Measurements from ENCODE around the gene CFAP20DC.
"Not testable (repeated sequence)": the region's sequence is repeated elsewhere in the genome, so short reads cannot be mapped to it uniquely, and the experiment has no call there.

The CFAP20DC gene

DNA sequence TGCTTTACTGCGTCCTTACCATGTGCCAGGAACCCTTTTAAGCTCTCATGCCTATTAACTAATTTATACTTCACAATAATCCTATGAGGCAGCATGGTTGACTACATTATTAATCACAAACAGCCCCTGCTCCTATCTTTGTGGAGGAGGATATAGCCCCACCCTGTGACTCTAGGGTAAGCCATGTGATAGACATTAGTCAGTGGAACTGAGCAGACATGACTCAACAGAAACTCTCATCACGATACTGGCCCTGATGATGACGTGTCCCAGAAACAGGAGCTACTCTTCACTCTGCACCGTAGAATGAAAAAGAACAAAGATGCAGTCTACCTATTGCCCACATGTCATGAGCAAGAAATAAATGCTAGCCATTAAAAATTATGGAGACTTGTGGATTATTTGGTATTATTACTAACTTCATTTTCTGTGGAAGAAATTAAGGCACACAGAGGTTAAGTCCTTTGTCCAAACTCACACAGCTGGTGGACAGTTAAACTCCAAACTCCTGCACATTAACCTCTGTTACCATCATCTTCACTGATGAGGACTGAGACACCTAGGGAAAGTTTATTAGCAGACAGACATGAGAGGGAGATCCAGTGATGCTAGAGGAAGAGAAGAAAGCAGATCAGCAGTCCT, 51.2 kb downstream of the CFAP20DC start:
- no peak overlapping the region for H3K27ac Mint-ChIP-seq
- ATAC-seq (peak; percentile 99), DNase-seq (ENCODE audit: low spot score in 2 of 2) (no peak)
- H3K4me1 Mint-ChIP-seq = peaks cover 7% of the 10 kb centered on the region
- no peak overlapping the region for H3K4me3 Mint-ChIP-seq
- no peaks in the 10 kb centered on the region for H3K9me3 Mint-ChIP-seq
- no peaks in the 10 kb centered on the region for H3K36me3 Mint-ChIP-seq

- Mint-ChIP-seq H3K36me3 (no peaks in the 10 kb centered on the region), H3K27ac (no peak overlapping the region), H3K9me3 (no peaks in the 10 kb centered on the region), H3K4me1 (peaks cover 7% of the 10 kb centered on the region), H3K4me3 (no peak overlapping the region)
- DNase-seq (ENCODE audit: low spot score in 2 of 2) (no peak), ATAC-seq (no peak)
Measured at GRCh38 chr3:58996730-58997129, 53.1 kb downstream of the CFAP20DC start.

GRCh38 chr3:58994746-58995330, 55.0 kb downstream of the CFAP20DC start:
- ATAC-seq (no peak), DNase-seq (ENCODE audit: low spot score in 2 of 2) (no peak)
- Mint-ChIP-seq H3K36me3 (no peaks in the 10 kb centered on the region), H3K27ac (no peak overlapping the region), H3K4me3 (no peak overlapping the region), H3K4me1 (peaks cover 7% of the 10 kb centered on the region), H3K9me3 (no peaks in the 10 kb centered on the region)

- no peaks in the 10 kb centered on the region for H3K36me3 Mint-ChIP-seq
Measured at GRCh38 chr3:58993547-58993946, 56.3 kb downstream of the CFAP20DC start.

DNA sequence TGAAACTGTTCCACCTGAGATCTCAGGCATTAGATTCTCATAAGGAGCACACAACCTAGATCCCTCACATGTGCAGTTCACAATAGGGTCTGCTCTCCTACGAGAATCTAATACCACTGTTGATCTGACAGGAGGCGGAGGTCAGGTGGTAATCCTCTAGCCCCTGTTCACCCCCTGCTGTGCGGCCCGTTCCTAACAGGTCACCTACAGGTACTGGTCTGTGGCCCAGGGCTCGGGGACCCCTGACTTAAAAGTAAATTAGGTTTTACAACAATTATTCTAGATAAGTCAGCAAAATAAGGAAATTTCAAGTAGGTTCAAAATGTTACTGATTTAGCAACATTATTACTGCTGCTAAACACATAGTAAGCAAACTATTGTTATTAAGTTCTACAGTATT, 58.2 kb downstream of the CFAP20DC start:
- H3K9me3 Mint-ChIP-seq = peaks cover 4% of the 10 kb centered on the region
- no peak overlapping the region for H3K4me3 Mint-ChIP-seq
- H3K4me1 Mint-ChIP-seq = no peaks in the 10 kb centered on the region
- ATAC-seq (no peak), DNase-seq (ENCODE audit: low spot score in 2 of 2) (no peak)
- no peaks in the 10 kb centered on the region for H3K36me3 Mint-ChIP-seq
- H3K27ac Mint-ChIP-seq = no peak overlapping the region

More at GRCh38 chr3:58993547-58993946, 56.3 kb downstream of the CFAP20DC start:
- H3K27ac Mint-ChIP-seq = no peak overlapping the region
- DNase-seq (ENCODE audit: low spot score in 2 of 2) = no peak
- H3K4me3 Mint-ChIP-seq = no peak overlapping the region
- no peaks in the 10 kb centered on the region for H3K9me3 Mint-ChIP-seq
- ATAC-seq = no peak
- peaks cover under 1% of the 10 kb centered on the region for H3K4me1 Mint-ChIP-seq

- no peaks in the 10 kb centered on the region for H3K4me1 Mint-ChIP-seq
- DNase-seq (ENCODE audit: low spot score in 2 of 2) (no peak), ATAC-seq (no peak)
- H3K36me3 Mint-ChIP-seq = no peaks in the 10 kb centered on the region
- H3K9me3 Mint-ChIP-seq = peaks cover 4% of the 10 kb centered on the region
- H3K27ac Mint-ChIP-seq = no peak overlapping the region
- no peak overlapping the region for H3K4me3 Mint-ChIP-seq
Measured at GRCh38 chr3:58991026-58991425, 58.8 kb downstream of the CFAP20DC start.

GRCh38 chr3:58989955-58990354, 59.9 kb downstream of the CFAP20DC start:
- Mint-ChIP-seq H3K36me3 (no peaks in the 10 kb centered on the region), H3K4me3 (no peak overlapping the region), H3K27ac (no peak overlapping the region), H3K9me3 (peaks cover 4% of the 10 kb centered on the region), H3K4me1 (no peaks in the 10 kb centered on the region)
- ATAC-seq = no peak
- no peak for DNase-seq (ENCODE audit: low spot score in 2 of 2)

GRCh38 chr3:58989163-58989562, 60.7 kb downstream of the CFAP20DC start:
- ATAC-seq (no peak), DNase-seq (ENCODE audit: low spot score in 2 of 2) (no peak)
- no peaks in the 10 kb centered on the region for H3K4me1 Mint-ChIP-seq
- no peak overlapping the region for H3K27ac Mint-ChIP-seq
- H3K36me3 Mint-ChIP-seq = no peaks in the 10 kb centered on the region
- H3K4me3 Mint-ChIP-seq = no peak overlapping the region
- H3K9me3 Mint-ChIP-seq = peaks cover 4% of the 10 kb centered on the region

GRCh38 chr3:58988041-58988440, 61.8 kb downstream of the CFAP20DC start:
- Mint-ChIP-seq H3K9me3 (peaks cover 4% of the 10 kb centered on the region), H3K27ac (no peak overlapping the region), H3K4me3 (no peak overlapping the region), H3K36me3 (no peaks in the 10 kb centered on the region), H3K4me1 (no peaks in the 10 kb centered on the region)
- DNase-seq (ENCODE audit: low spot score in 2 of 2) (no peak), ATAC-seq (no peak)

GRCh38 chr3:58986654-58987053, 63.2 kb downstream of the CFAP20DC start:
- no peaks in the 10 kb centered on the region for H3K36me3 Mint-ChIP-seq
- peaks cover 7% of the 10 kb centered on the region for H3K9me3 Mint-ChIP-seq
- H3K27ac Mint-ChIP-seq = no peak overlapping the region
- no peak overlapping the region for H3K4me3 Mint-ChIP-seq
- no peak for DNase-seq (ENCODE audit: low spot score in 2 of 2)
- no peaks in the 10 kb centered on the region for H3K4me1 Mint-ChIP-seq
- no peak for ATAC-seq

- H3K4me1 Mint-ChIP-seq = no peaks in the 10 kb centered on the region
- ATAC-seq (no peak), DNase-seq (ENCODE audit: low spot score in 2 of 2) (no peak)
- peaks cover 3% of the 10 kb centered on the region for H3K9me3 Mint-ChIP-seq
- H3K36me3 Mint-ChIP-seq = no peaks in the 10 kb centered on the region
- no peak overlapping the region for H3K27ac Mint-ChIP-seq
- H3K4me3 Mint-ChIP-seq = no peak overlapping the region
Measured at GRCh38 chr3:58979840-58980239, 70.0 kb downstream of the CFAP20DC start.

DNA sequence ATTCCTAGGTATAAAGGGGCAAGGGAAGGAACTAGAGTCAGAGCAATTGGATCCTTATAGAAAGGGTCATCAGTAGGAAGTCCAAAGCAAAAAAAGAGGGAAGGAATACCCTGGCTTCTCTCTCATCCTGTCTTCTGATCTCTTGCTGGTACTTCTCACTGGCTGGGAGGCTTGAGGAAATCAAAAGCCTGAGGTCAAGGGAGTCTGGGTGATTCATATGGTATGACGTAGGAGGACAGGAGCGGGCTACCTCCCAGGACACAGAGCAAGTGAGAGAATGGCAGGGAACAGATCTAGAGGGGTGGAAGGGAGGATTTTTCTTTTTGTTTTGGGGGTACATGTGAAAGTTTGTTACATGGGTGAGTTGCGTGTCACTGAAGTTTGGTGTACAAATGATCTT, 76.0 kb downstream of the CFAP20DC start:
- H3K27ac Mint-ChIP-seq = no peak overlapping the region
- no peak overlapping the region for H3K4me3 Mint-ChIP-seq
- no peaks in the 10 kb centered on the region for H3K4me1 Mint-ChIP-seq
- ATAC-seq (no peak), DNase-seq (ENCODE audit: low spot score in 2 of 2) (no peak)
- no peaks in the 10 kb centered on the region for H3K9me3 Mint-ChIP-seq
- H3K36me3 Mint-ChIP-seq = no peaks in the 10 kb centered on the region

DNA sequence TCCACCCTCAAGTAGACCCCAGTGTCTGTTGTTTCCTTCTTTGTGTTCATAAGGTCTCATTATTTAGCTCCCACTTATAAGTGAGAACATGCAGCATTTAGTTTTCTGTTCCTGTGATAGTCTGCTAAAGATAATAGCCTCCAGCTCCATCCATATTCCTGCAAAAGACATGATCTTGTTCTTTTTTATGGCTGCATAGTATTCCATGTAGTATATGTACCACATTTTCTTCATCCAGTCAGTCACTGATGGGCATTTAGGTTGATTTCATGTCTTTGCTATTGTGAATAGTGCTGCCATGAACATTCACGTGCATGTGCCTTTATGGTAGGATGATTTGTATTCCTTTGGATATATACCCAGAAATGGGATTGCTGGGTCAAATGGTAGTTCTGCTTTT, 82.0 kb downstream of the CFAP20DC start:
- not testable (repeated sequence) for H3K9me3 Mint-ChIP-seq; H3K4me1 Mint-ChIP-seq; H3K4me3 Mint-ChIP-seq; H3K36me3 Mint-ChIP-seq; ATAC-seq; DNase-seq (ENCODE audit: low spot score in 2 of 2); H3K27ac Mint-ChIP-seq

GRCh38 chr3:58965865-58966264, 84.0 kb downstream of the CFAP20DC start:
- Mint-ChIP-seq H3K36me3 (no peaks in the 10 kb centered on the region), H3K4me3 (no peak overlapping the region), H3K9me3 (no peaks in the 10 kb centered on the region), H3K27ac (no peak overlapping the region), H3K4me1 (no peaks in the 10 kb centered on the region)
- ATAC-seq (no peak), DNase-seq (ENCODE audit: low spot score in 2 of 2) (no peak)

DNA sequence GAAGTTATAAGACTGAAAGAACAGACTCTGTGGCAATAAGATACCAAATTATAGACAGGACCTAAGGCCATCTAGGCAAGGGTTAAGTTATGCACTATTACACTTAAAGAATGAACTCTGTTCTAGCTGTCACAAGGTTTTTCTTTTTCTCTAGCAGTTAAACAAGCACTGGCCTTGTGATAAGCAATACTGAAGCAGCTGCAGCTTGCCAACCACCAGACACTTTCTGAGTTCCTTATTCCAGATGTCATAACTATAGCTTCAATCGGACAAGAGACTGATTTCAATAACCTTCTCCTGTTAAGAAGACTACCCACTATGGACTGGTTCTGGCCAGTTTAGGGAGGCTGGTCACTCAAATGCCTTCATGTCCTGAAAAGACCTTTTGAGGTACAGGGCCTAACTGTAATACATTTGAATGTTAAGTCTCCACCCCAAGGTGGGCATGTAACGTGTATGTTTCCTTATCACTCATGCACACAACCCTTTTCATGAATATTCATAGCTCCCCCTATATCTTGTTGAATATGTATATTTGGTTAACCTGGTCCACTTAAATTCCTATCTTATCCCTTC, 85.8 kb downstream of the CFAP20DC start:
- H3K27ac Mint-ChIP-seq = no peak overlapping the region
- H3K36me3 Mint-ChIP-seq = no peaks in the 10 kb centered on the region
- H3K4me1 Mint-ChIP-seq = no peaks in the 10 kb centered on the region
- H3K9me3 Mint-ChIP-seq = no peaks in the 10 kb centered on the region
- no peak overlapping the region for H3K4me3 Mint-ChIP-seq
- DNase-seq (ENCODE audit: low spot score in 2 of 2) (no peak), ATAC-seq (no peak)

GRCh38 chr3:58962816-58963215, 87.0 kb downstream of the CFAP20DC start:
- DNase-seq (ENCODE audit: low spot score in 2 of 2) (no peak), ATAC-seq (no peak)
- H3K9me3 Mint-ChIP-seq = no peaks in the 10 kb centered on the region
- no peaks in the 10 kb centered on the region for H3K4me1 Mint-ChIP-seq
- H3K27ac Mint-ChIP-seq = no peak overlapping the region
- no peak overlapping the region for H3K4me3 Mint-ChIP-seq
- H3K36me3 Mint-ChIP-seq = no peaks in the 10 kb centered on the region

All from stimulated activated effector memory CD8-positive, alpha-beta T cell treated with anti-CD3 and anti-CD28 coated beads, Interleukin-12 subunit alpha, Interleukin-12 subunit beta, amount 100 ng/mL, for 72 hours (primary cell).